CD4-positive, alpha-beta T cell treated with Interleukin-1 beta for 1 hour (primary cell): Measurements from ENCODE around the gene RIPOR2.
"Not testable (repeated sequence)": the region's sequence is repeated elsewhere in the genome, so short reads cannot be mapped to it uniquely, and the experiment has no call there.

Experiments
- DNase-seq, 2 donors: peaks; one replicate each; pipeline ENCODE4 v3.0.0-alpha.2; 2020 to 2022

RIPOR2 gene

DNA sequence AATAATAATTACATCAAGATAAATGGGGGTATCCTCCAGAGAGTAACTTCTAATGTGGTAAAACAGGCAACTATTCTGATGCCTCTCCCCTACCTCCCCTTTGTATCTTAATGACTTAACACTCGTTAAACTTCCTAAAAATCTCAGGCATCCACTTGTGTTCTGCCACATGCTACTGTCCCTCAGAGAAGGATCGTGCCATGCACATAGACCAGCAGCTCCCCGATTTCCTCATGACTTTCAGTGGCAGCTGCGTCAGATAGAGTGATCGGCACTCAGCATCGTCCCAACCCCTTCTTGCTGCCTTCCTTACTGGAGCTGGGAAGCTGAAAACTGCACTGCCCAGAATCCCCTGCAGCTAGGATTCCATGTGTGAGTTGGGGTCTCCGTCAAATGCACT is 32.1 kb downstream of the RIPOR2 start:
- DNase-seq = no peak

DNA sequence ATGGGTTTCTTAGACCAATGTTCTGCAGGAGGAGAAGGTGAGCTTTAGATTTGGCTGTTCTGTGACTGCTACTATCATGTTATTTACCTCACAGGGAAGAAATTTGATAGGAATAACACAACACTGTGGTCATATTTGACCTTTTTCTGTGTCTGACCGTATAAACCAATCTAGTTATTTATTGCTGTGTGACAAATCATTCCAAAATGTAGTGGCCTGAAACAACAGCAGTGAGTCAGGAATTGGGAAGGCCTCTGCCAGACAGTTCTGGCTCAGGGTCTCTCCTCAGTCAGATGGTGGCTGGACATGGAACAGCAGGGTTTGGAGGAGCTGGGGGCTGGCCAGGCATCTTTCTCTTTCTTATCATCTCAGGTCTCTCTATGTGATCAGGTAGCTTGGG is 33.0 kb downstream of the RIPOR2 start:
- DNase-seq = no peak

DNA sequence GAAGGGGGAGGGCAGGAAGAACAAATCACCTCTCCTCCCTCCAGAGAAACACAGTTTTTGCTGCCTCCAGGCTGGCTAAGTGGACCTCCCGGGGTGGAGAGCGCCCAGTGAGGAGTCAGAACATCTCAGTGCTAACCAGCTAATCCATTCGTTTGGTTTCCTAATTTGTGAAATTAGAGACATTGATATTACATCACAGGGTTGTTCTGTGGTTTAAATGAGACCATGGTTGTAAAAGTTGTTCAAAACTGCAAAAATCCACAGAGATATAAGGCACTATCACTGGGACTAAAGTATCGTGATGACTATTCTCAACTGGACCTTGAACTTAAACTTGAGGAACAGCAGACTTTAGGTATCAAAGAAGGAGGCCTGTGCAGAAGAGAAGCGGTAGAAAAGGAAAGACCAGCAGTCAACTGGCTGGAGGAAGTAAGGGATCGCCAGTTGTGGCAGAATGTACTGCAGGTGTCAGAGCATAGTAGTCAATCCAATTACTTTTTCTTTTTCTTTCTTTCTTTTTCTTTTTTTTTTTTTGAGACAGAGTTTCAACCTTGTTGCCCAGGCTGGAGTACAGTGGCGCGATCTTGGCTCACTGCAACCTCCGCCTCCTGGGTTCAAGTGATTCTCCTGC is 33.9 kb downstream of the RIPOR2 start:
- DNase-seq = no peak

DNA sequence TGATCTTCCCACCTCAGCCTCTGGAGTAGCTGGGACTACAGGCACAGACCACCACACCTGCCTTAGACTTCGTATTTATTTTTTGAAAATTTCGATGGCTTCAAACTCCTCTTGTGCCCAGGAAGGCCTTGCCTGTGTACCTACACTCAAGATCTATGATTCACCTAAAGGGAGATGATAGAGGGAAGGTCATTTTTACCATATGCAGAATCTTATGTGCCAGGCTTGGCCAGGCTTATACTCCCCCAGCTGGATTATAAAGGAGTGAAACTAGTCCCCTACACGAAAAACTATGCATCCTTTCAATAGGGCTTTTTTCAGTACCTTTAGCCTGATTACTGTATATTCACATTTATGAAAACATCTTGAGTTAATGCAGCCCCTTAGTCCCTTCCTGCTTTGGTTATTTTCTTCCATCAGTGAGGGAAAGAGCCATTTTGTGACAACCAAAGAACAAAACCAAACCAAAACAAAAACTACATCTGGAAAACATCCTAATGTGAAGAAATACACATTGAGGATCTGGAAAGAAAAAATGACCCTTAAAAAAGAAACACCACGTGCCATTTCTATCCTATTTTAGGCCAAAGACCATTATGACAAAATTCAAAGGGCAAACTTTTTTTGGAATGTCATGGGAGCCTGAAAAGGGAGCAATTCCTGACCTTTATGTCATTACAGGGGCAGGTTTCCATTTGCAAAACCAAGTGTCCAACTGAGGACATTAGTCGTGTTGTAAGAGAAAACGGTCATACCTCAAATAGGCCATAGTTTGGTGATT is 34.7 kb downstream of the RIPOR2 start:
- no peak for DNase-seq

DNA sequence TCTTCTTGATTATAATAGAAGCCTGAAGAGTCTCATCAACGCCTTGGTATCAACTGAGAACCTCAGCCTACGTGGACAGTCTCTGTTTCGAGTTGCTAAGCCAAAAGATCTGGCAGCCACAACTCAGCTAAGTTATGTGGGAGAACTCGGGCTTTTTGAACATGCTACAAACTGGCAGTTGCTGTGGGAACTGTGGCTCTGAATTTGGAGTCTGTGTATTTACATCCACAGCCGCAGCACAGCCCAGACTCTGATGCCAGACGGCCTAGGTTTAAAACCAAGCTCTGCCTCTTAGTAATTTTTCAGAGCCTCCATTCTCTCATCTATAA is 35.8 kb downstream of the RIPOR2 start:
- DNase-seq = peak in 1 of 2 donors; percentile 23

DNA sequence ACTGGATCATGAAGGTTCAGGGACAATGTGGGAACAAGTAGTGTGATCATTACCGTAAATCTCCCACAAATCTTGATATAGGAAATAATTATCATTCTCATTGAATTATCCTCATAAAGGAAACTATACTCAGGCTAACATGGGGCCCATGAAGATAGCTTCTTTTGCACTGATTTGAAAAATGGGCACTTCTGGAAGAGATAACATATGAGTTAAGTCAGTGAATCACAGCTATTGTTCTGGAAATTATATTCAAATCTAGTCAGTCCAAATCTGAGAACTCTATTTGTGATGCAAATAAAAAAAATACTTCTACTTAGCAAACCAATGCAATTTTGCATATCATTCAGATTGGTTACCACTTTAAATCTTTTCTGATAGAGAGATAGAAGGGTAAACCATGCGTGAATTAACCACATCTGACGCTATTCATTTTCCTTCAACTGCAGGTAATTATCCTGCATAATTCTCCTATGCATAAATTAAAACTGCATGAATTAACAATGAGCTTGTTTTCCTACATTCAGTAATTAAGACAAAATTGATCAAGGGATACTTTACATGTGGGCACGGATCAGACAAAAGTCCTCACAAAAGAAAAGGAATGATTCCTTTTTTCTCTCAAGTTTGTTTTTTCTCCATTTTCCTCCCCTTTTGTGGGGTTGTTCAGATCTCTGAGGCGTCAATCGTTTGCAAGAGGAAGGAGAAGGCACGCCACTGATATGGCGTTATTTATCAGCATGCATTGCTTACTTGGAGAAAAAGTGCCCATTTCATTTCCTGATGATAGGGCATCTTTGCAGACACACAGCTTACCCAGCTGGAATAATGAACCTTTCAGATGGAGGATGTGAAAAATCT is 36.4 kb downstream of the RIPOR2 start:
- no peak for DNase-seq

DNA sequence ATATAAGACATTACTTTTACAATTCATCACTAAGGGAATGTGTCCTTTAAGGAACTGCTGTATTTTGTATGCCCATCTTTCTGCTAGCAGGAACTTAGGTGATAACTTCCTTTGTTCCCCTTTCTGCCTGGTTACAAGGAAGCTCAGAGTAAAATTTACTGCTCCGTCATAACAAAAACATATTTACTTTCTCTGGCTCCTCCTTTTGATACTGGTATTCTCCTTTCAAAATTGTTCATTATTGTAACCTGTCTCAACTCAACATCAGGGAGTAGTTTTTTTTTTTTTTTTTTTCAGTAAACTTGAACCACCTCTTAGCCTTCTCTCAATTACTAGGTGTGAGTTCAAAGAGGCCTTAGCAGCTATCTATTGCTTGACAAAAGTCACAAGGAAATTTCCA is 37.1 kb downstream of the RIPOR2 start:
- DNase-seq = no peak

DNA sequence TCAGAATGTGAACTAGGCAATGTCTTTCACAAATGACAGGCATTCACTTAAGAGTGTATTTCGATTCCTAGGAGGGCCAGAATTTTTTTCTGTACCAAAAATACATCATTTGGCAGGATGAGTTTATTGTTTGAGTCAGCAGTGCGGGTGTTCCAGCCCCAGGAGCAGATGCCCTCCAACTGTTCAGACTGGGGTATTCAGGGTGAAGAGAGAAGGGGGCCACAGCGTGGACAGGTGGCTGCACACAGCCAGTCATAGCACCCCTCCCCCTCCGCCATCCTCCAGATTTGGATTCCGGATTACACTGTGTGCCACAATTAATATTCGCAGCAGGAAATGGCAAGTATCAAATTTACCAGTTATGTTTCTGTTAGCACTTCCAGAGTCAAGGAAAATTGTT is 38.6 kb downstream of the RIPOR2 start:
- no peak for DNase-seq

DNA sequence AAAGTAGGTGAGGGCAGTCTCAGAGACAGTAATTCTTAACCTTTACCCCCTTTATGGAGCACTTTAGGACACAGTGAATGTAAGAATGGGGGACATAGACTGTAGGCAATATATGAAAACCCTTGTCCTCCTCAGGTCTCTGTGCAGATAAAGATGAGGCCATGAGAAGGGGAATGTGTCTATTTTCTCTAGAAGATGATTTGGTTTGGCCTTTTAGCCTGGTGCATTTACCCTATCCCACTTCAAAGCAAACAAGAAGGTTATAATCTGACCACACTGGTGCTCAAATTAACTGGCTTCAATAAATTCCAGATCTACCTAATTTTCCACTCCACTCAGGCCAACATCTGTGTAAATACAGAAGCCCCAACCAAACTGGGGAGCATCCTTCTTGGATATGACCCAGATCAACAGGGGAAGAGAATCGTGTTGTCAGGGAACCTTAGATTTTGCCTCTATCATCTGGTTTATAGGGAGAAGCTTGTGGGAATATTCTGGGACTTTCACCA is 42.4 kb downstream of the RIPOR2 start:
- DNase-seq = no peak

DNA sequence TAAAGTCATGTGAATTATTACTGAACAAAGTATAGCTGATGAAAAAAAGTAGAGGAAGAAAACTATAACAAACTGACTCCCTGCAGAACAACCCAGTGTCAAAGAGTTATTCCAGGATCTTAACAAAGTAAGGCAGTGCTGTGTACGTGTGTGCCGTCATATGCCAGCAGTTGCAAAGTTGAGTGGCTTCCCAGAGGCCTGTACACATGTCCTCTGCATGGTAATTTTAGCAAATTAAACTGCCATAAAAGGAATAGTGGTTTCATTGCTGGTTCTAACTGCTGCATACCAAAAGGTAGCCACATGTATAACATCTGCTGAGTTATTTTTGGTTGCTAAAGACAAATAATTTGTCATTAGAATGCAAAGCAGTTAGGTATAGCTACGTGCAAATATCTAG is 44.8 kb downstream of the RIPOR2 start:
- no peak for DNase-seq

DNA sequence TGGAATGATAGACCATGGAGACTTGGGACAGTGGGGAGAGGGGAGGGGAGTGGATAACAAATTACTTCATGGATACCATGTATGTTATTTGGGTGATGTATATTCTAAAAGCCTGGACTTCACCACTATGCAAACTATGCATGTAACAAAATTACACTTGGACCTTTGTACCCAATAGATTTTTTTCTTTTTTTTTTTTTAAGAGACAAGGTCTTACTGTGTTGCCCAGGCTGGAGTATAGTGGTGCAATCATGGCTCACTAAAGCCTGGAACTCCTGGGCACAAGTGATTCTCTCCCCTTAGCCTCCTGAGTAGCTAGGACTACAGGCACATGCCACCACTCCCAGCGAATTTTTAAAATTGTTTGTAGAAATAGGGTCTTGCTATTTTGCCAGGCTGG is 45.3 kb downstream of the RIPOR2 start:
- DNase-seq = no peak

DNA sequence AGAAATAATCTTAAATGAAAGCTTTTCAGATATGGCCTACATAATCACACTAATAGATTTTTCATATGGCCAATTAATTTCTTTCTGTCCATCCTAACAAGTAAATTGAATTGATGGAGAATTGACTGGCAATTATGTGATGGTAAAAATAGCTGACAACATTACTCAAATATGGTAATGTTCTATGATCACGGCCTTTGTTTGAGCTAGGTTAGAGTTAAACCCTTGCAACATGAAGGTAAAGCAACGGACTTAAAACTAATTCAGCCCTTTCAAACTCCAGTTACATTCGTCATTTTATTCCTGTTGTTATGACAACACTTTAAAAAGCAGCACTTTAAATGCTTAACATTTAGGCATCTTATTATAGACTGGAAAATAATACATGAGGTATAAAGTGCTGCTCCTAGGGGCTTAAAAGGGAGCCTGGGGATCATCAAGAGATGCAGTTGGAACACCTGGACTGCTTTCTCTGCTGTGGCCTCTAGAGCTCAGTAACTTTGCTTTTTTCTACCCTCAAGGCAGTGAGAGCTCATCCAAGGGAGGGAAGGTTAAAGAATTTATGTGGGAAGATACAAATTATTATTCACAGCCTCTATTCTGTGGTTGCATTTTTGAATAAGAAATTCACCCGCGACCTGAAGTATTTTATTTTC is 46.9 kb downstream of the RIPOR2 start:
- DNase-seq = no peak

DNA sequence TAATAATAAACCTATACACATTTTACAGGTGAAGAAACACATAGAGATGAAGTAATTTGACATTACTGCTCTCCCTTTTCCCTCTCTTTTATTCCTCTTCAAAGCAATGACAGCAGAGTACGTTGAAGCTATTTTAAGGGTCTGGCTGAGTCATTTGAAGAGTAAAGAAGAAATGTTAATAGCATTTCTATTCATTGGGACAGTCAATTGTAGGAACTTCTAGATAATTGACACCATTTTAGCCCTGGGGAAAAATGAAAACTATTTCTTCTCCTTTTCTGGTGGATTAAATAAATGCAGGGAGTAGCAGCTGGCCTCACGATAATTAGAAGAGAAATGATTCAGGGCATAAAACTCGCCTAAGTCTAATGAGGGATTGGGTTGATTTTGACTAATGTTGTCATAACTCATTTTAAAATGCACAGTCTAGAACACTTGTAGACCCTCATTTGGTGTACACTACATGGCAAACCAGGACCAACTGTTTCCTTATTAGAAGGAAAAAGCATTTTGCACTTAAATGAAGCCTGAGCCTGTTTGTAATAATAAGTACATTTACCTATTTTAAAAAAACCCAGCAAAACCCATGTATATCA is 48.1 kb downstream of the RIPOR2 start:
- no peak for DNase-seq

DNA sequence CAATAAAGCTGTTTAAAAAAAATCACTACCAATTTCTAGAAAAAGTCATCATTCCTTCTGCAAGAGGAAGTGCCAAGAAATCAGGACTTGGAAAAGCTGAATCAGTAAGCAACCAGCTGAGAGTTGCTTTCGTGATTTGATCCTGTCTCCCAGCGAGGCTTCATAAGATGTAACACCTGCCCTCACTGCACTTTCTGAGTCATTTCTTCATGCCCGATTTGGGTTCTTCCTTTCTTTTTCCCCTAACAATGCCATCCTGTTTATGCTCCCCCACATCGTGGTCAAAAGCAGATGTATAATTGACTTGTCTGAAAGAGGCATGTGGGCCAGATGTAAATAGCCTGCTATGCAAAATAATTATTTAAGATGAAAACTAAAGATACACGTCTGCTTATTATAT is 52.1 kb downstream of the RIPOR2 start:
- DNase-seq = no peak

DNA sequence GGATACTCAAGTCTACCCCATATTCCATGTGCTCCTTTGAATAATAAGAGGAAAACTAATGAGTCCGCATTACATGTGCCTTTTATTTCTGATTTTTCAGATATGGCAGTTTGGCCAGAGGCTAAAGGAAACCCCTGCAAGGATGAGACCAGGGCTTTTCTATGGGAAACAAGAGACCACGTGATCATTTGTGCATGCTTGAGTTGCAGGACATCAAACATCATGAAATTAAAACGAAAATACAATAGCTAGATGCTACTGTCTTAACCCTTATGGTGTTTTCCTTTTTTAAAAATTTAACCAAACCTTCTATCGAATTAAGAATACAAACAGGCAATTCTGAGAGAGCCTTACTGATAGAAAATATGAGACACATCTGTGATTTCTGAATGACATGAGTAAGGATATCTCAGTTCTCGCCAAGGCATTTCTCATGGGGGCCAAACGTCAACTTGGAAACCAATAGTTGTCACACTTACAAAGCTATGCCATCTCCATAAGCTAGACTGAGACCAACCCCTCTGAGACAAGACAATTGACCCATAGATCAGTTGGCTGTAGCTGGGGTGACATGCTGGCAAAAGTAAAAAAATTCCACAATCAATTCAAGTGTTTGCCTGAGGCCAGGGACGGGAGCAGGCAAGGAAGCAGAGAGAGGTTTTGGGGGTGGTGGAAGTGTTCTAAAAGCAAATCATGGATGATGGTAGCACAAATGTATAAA is 52.8 kb downstream of the RIPOR2 start:
- DNase-seq = no peak

DNA sequence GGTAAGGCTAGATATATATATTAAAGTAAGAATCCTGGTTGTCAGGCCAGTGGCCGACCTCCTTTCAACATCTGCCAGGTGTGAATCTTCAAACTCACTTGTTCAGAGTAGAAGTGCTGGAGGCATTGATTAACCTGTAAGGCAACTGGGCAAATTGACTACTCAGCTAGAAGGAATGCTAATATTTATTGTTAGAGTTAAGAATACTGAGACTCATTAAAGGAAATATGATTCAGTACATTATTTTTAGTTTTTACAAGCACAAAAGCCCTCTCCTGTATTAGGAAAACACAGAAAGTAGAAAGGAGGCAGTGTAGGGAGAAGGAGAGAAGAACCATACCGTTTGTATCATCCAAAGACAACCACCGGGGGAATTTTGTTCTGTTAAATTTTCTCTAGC is 53.5 kb downstream of the RIPOR2 start:
- DNase-seq = no peak

DNA sequence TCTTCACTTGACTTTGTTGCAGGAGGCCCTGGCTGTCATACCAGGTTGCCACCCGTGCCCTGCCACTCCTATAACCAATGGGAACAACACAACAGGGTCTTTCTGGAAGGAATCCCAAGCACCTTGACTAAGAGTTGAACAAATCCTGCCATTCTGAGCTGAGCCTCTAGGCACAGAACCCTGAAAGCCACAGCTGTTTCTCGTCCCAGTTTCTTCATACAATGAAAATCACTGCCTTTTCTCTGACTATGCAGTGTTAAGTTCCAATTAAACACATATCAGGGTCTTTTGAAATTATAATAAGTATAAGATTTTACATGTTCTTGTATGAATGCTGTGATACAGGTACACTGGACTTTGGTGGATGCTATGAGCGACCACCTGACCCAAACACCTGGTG is 54.4 kb downstream of the RIPOR2 start:
- no peak for DNase-seq

DNA sequence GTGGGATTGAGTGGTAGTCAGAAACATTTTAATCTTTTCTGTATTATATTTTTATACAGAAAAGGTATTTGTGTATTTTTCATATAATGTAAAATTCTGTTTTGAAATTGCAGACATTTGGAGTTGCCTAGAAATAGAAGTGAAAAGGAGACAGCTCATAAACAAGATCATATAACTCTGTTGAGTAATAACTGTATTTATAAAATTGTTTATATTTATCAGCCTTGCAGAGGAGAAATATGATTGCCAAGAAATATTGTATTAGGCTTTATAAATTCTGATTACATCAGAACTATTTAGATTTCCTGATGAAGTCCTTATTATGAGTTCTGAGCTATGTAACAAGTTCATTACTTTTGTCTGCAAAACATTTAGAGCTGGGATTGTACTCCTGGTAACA is 55.3 kb downstream of the RIPOR2 start:
- DNase-seq = no peak

DNA sequence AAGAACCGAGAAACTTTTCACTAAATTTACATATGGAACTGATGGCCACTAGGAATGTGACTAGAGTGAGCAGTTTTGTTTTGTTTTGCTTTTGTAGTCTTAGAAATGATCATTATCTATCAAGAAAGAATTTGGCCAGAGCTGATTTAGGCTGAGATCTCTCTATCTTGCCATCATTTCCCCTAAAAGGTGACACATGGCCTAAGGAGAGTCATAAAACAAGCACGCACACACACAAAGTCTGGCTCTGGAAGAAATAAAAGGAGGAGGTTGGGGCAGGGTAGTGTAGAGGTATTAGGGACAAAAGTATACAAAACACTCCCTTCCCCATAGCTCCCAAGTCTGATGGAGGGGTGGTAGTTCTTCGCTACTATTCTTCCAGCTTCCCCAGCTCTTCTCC is 56.4 kb downstream of the RIPOR2 start:
- no peak for DNase-seq

DNA sequence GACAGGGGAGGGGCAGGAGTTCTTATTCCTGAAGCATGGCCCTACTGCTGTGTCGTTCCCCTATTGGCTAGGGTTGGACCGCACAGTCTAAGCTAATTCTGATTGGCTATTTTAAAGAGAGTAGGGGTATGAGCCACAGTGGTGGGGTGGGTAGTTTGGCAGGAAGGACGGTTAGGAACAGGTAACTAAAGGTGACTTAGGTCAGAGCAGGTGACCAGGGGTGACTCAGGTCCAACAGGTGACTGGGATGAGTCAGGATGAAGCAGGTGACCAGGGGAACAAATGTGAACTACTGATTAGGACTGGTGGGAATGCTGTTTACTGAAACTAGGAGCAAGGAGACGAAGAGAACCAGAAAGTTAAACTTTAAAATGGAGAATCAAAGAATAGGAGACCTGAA is 58.0 kb downstream of the RIPOR2 start:
- not testable (repeated sequence) for DNase-seq

DNA sequence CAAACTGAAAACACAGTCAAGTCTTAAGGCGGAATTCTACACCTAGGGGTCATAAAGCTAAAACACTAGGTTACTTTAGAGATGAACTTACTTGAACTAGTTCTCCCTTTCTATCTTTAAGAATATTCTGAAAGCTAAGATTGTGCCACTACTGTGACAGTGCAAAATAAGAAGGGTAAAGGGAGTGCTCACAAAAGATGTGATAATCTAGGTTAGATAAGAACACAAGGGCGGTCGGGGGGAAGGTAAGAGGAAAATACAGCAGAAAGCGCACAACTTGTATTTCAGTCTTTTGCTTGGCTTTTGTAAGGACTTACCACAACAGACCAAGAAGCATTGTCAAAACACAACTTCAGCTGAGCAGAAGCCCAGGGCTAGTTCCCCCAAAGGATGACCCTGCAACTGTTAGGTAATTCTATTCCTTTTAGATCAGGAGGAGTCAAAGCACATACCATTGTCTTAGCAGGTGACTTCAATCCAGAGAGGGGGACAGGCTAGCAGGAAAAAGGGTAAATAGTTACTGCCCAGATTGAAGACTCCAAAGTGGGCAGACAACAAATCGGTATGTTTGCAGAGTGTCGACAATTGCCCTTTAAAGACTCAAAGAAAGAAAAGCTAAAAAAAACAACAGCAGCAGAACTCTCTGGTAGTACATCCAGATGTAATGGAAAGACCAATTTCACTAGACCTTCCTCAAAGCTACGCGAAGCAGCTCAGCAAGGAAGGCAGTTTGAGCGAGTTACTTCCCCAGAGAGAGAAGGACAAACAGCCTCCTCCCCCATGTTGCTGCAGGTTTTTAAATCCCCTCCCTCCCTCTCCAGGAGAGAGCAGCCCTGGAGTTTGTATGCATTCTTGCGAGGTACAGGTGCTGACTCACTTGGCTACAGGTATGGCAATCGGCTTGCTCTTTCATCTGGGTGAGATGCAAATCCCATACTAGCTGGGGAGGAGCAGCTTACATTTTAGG is 59.0 kb downstream of the RIPOR2 start:
- no peak for DNase-seq
